Activated T-cell treated with anti-CD3 and anti-CD28 coated beads, Interleukin-2, amount 50 U/mL, for 1 hour (primary cell): ENCODE measurements around the gene JCHAIN.
"Not testable (repeated sequence)": the region's sequence is repeated elsewhere in the genome, so short reads cannot be mapped to it uniquely, and the experiment has no call there.

Source experiments
- DNase-seq: peaks from one replicate; pipeline ENCODE4 v3.0.0-alpha.2; 2020

JCHAIN gene

GRCh38 chr4:70666369-70666768, at the start of gene JCHAIN:
JCHAIN (minus strand) TSS chr4:70666508; CDS start chr4:70666490, 18 bp downstream.
- no peak for DNase-seq

DNA sequence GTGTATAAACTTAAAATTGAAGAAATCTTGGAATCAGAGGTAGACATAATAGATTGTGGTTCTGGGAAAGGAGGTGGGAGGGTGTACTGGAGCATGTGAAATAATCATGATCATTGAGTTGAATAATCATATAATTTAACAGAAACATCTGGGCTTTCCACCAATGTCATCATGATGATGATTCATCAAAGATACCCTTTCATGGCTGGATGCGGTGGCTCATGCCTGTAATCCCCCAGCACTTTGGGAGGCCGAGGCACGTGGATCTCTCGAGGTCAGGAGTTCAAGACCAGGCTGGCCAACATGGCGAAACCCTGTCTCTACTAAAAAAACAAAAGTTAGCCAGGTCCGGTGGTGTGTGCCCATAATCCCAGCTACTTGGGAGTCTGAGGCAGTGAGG, 48.8 kb upstream of the JCHAIN start:
- DNase-seq: no peak

GRCh38 chr4:70714079-70714887, 48.0 kb upstream of the JCHAIN start:
- DNase-seq: no peak

DNA sequence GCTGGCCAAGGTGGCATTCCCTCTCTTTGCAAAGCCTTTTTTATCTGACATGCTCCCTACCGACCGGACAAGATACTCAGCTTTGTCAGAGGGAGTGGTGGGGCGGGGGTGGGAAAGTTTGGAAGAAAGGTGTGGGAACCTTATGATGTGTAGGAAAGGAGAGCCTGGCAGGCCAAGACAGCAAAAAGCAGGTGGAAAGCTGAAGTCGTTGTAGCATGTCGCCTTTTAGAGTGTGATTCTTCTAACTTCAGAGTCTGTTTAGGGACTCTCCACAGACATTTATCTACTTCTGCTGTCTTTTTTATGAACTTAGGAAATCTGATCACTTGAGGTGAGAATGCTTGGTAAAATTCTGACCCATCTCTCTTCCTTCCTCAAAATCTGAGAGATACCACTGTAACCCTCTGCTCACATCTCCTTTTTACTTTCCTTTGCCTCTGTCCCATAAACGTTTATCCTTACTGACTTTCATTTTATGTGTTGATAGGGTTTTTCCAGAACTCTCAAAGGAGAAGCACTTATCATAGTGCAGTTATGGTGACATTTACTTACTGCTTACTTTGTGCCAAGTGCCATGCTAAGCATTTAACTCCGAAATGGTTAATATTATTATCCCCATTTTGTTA, 47.3 kb upstream of the JCHAIN start:
- no peak for DNase-seq

DNA sequence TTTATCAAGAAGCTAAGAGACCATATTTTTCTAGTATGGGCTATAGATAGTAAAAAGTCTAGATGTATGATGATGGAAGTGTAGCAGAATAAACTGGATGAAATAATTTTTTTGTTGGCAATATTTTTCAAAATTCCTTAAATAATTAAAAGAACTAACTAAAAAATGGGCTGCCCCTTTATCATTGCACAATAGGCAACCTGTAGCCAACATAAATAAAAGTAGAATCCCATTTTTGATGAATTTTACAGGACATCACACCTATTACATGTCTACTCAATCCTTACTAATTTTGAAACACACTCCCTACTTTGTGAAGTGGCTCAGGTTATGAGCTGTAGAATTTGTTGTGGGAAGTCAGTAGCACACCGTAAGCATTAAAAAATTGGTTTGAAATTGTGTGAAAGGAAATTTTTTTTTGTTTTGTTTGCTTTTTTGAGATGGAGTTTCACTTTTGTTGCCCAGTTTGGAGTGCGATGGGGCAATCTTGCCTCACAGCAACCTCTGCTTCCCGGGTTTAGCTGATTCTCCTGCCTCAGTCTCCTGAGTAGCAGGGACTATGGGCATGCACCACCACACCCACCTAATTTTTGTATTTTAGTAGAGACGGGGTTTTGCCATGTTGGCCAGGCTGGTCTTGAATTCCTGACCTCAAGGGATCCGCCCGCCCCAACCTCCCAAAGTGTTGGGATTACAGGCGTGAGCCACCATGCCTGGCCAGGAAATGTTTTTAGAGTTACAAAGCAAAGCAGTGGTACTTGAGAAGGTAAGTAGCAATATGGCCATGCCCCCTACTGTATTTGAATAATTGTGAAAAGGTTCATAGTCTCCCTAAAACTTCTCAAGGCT, 46.5 kb upstream of the JCHAIN start:
- DNase-seq: no peak

DNA sequence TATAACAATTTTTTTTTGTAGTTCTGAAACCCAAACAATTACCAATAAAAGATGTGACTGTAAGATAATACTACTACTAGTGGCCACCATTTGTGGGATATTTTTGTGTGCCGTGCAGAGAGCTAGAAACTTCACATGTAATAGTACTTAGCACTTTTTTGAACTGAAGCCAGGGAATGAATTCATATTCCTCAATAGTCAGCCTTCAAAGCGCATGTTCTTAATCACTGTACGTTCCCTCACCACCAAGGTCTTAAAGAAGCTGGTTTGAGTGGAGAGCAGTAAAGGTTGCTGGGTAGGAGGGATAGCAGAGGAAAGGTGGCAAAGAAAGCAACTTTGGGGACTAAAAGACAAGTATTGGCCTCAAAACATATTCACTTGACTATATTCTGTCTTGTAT, 45.8 kb upstream of the JCHAIN start:
- DNase-seq: no peak

GRCh38 chr4:70711599-70711998, 45.3 kb upstream of the JCHAIN start:
- no peak for DNase-seq

DNA sequence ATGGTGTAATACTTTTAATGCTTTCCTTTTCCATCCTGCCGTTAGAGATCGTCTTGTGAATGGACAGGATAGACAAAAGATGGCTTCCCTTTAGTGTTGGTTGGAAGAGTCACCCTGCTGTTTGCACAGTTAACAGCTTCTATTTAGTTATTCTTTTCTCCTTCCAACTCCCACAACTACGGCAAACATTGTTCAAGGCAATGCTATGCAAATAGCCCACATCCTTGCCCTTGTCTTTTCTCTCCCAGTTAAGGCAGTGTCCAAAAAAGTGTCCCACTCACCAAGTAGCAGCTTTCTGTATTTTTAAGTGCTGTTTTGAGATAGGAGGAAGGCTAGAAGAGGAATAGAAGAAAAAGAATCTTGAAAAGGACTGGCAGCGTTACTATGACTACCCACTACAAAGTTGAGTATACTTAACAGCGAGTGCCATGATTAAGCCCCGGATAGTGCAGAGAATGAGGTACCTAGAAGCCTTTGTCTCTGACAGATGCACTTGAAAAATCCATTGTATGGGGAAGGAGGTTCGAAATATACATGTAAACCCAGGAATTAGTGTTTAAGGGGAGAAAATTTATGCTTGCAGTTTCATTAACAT, 43.4 kb upstream of the JCHAIN start:
- DNase-seq: no peak

GRCh38 chr4:70706516-70706915, 40.2 kb upstream of the JCHAIN start:
- no peak for DNase-seq

- no peak for DNase-seq
These were observed 39.7 kb upstream of the JCHAIN start for GRCh38 chr4:70706044-70706461.

DNA sequence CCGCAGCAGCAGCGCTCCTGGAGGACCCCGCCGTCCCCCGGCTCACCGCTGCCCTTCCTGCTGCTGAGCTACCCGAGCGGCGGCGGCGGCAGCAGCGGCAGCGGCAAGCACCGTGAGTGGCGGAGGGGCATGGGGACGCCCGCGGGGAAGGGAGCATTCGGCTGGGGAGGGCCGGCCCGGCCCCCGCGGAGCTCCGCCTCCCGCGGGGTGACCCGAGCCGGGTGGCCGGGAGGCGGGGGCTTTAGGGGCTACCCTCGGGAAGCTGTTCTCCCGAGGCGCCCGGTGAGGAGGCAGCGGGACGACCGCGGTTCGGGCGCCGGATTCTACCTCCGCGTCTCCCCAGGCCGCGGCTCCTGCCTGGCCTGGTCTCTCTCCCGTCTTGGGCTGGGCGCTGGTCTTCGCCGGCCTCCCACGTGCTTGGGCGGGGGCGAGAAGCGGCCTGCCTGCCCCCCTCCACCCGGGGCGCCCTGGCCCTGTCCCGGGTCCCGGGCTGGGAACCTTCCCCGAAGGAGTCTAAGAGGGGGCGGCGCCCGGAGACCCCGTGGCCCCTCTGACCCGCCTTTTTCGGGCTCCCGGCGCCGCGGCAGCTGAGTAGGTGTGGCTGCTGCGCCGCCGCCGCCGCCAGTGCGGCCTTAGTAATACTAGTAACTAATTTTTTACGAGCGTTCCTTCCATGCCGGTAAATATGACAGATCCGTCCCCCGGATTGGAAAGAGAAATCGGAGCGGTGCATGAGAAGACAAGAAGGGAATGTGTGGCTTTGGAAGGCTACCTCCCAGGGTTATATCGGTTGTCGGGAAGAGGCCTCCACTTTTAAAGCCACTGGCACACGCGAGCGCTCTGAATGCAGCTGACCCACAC, 39.1 kb upstream of the JCHAIN start:
- peak; percentile 80 for DNase-seq

DNA sequence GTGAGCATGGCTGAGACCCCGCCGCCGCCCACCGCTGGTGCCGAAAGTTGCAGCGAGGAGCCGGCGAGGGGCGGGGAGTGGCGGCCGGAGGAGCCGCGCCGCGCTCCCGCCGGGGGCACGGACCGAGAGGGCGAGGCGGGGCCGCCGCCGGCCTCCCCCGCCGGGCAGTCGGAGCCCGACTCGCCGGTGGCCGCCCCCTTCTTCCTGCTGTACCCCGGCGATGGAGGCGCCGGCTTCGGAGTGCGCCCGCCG, 38.5 kb upstream of the JCHAIN start:
- DNase-seq: no peak

GRCh38 chr4:70704215-70704930, 38.1 kb upstream of the JCHAIN start:
- peak; percentile 68 for DNase-seq

GRCh38 chr4:70703619-70704214, 37.4 kb upstream of the JCHAIN start:
- DNase-seq: no peak

GRCh38 chr4:70702592-70702991, 36.3 kb upstream of the JCHAIN start:
- DNase-seq: not testable (repeated sequence)

DNA sequence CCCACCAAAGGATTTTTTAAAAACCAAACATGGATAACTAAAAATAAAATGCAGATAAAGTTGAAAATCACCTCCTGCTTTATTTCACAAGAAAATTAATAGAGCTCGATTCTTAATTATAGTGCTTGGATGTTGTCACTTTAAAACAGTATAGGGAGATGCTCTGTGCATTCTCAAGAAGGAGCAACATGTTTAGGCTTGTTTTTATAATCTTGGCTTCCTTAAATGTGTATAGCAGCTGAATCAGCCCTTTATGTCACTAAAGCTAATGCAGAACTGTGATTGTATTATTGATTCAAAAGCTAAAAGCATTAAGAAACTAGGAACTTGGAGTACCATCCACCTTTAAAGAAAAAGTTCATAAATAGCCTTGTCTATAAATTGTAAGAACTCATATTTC, 35.0 kb upstream of the JCHAIN start:
- no peak for DNase-seq

- no peak for DNase-seq
These were observed 34.4 kb upstream of the JCHAIN start for GRCh38 chr4:70700712-70701111.

GRCh38 chr4:70698435-70698834, 32.1 kb upstream of the JCHAIN start:
- DNase-seq: not testable (repeated sequence)

GRCh38 chr4:70694633-70695032, 28.3 kb upstream of the JCHAIN start:
- DNase-seq: not testable (repeated sequence)

GRCh38 chr4:70691661-70692060, 25.4 kb upstream of the JCHAIN start:
- no peak for DNase-seq

GRCh38 chr4:70688795-70689231, 22.5 kb upstream of the JCHAIN start:
- DNase-seq: peak; percentile 29
